GM18519 (cell line): ENCODE data around the gene CAMK2G.
A peak's percentile ranks its signal among the peaks of the same experiment; 100 is the strongest.

Source experiments
- ATAC-seq: cut with Tn5 transposase; IDR thresholded peaks from one replicate; pipeline ENCODE4 v1.9.1; 2021; ENCODE audit warnings: mild to moderate bottlenecking, moderate library complexity; ENCODE audit not compliant: unreplicated experiment, low FRiP score

CAMK2G gene

GRCh38 chr10:73780966-73781365, 93.4 kb downstream of the CAMK2G start:
- no peak for ATAC-seq

GRCh38 chr10:73780301-73780700, 94.1 kb downstream of the CAMK2G start:
- no peak for ATAC-seq

GRCh38 chr10:73779539-73780197, 94.7 kb downstream of the CAMK2G start:
- no peak for ATAC-seq

- no peak for ATAC-seq
Measured at GRCh38 chr10:73779018-73779417, 95.3 kb downstream of the CAMK2G start.

GRCh38 chr10:73774637-73775036, 99.7 kb downstream of the CAMK2G start:
- no peak for ATAC-seq

- ATAC-seq: peak; percentile 10
Measured at GRCh38 chr10:73773152-73773879, 101.0 kb downstream of the CAMK2G start.

- ATAC-seq: peak; percentile 48
Measured at GRCh38 chr10:73772281-73773151, 101.8 kb downstream of the CAMK2G start.

GRCh38 chr10:73771722-73772280, 102.6 kb downstream of the CAMK2G start:
- no peak for ATAC-seq

GRCh38 chr10:73769396-73769795, 105.0 kb downstream of the CAMK2G start:
- no peak for ATAC-seq

- ATAC-seq: no peak
Measured at GRCh38 chr10:73768881-73769280, 105.5 kb downstream of the CAMK2G start.

- ATAC-seq: no peak
Measured at GRCh38 chr10:73765066-73765465, 109.3 kb downstream of the CAMK2G start.

GRCh38 chr10:73763343-73763742, 111.0 kb downstream of the CAMK2G start:
- ATAC-seq: no peak

GRCh38 chr10:73762915-73763314, 111.4 kb downstream of the CAMK2G start:
- no peak for ATAC-seq
